HEK293 (cell line): ENCODE results near the gene MS4A12.

Experiments
- CTCF ChIA-PET: fragments of 350-600 bp; formaldehyde crosslinking; extraction: SDS; loops from one replicate; lab custom pipeline; 2021; ENCODE audit warnings: antibody characterized with exemption; lab: Yijun Ruan, JAX
- POLR2A ChIA-PET: fragments of 300-600 bp; formaldehyde crosslinking; extraction: SDS; loops from one replicate; lab custom pipeline; 2020; ENCODE audit warnings: antibody characterized with exemption, inconsistent platforms; lab: Yijun Ruan, JAX
- H3K27ac ChIP-seq: fragments of 200-500 bp; sonication (Bioruptor generic); 2 replicates; pipeline ENCODE4 v1.5.1; 2014; ENCODE audit warnings: low read depth, low read length, control low read depth, inconsistent platforms; ENCODE audit errors: extremely low read depth
- H3K36me3 ChIP-seq, 2 experiments: fragments of 200-500 bp in 1 of 2; sonication (Bioruptor generic) in 1 of 2; 1 replicate in 1 of 2; 2 replicates in 1 of 2; pipeline ENCODE4 v1.5.1; 2014 to 2017; ENCODE audit warnings: inconsistent platforms in 2 of 2, low read length in 2 of 2; ENCODE audit not compliant: control insufficient read depth in 2 of 2, insufficient read depth in 1 of 2
- H3K4me1 ChIP-seq: fragments of 200-500 bp; sonication (Bioruptor generic); 2 replicates; pipeline ENCODE4 v1.5.1; 2014; ENCODE audit warnings: mild to moderate bottlenecking, low read length, inconsistent platforms; ENCODE audit not compliant: control insufficient read depth, insufficient read depth
- H3K4me3 ChIP-seq: 2 replicates; pipeline ENCODE4 v1.5.1; 2011; ENCODE audit warnings: low read depth, mild to moderate bottlenecking, control low read depth, low read length, moderate library complexity
- H3K9me3 ChIP-seq: fragments of 200-500 bp; sonication (Bioruptor generic); 2 replicates; pipeline ENCODE4 v1.5.1; 2014; ENCODE audit warnings: low read depth, low read length, inconsistent platforms; ENCODE audit not compliant: control insufficient read depth, insufficient read depth
- PRDM2 ChIP-seq: fragments of 450-650 bp; formaldehyde crosslinking; IDR thresholded peaks from 2 replicates; pipeline ENCODE4 v1.5.1; 2016; ENCODE audit warnings: missing biosample characterization, missing genetic modification characterization, borderline replicate concordance
- ZBTB10 ChIP-seq: fragments of 450-650 bp; formaldehyde crosslinking; IDR thresholded peaks from 2 replicates; pipeline ENCODE4 v1.5.1; 2016; ENCODE audit warnings: missing biosample characterization, missing genetic modification characterization
- ZBTB7A ChIP-seq: fragments of 450-650 bp; formaldehyde crosslinking; IDR thresholded peaks from 2 replicates; pipeline ENCODE4 v1.5.1; 2016; ENCODE audit warnings: low read depth, missing biosample characterization, missing genetic modification characterization
- ZBTB8A ChIP-seq: fragments of 450-650 bp; formaldehyde crosslinking; IDR thresholded peaks from 2 replicates; pipeline ENCODE4 v1.5.1; 2016; ENCODE audit warnings: missing biosample characterization, missing genetic modification characterization
- ZNF23 ChIP-seq: fragments of 450-650 bp; formaldehyde crosslinking; IDR thresholded peaks from 2 replicates; pipeline ENCODE4 v1.5.1; 2016; ENCODE audit warnings: missing biosample characterization, missing genetic modification characterization, borderline replicate concordance
- ZNF266 ChIP-seq: fragments of 450-650 bp; formaldehyde crosslinking; IDR thresholded peaks from 2 replicates; pipeline ENCODE4 v1.5.1; 2016; ENCODE audit warnings: missing biosample characterization, missing genetic modification characterization, low read depth
- ZNF311 ChIP-seq: fragments of 450-650 bp; formaldehyde crosslinking; IDR thresholded peaks from 2 replicates; pipeline ENCODE4 v1.5.1; 2017; ENCODE audit warnings: missing biosample characterization, missing genetic modification characterization, borderline replicate concordance
- ZNF48 ChIP-seq: fragments of 450-650 bp; formaldehyde crosslinking; IDR thresholded peaks from 2 replicates; pipeline ENCODE4 v1.5.1; 2016; ENCODE audit warnings: missing biosample characterization, missing genetic modification characterization
- ZNF514 ChIP-seq: fragments of 450-650 bp; formaldehyde crosslinking; IDR thresholded peaks from 2 replicates; pipeline ENCODE4 v1.5.1; 2016; ENCODE audit warnings: missing biosample characterization, missing genetic modification characterization
- ZNF518A ChIP-seq: fragments of 450-650 bp; formaldehyde crosslinking; conservative IDR thresholded peaks from 2 replicates; pipeline ENCODE4 v1.5.1; 2016; ENCODE audit warnings: low read depth, missing biosample characterization, missing genetic modification characterization
- ZNF521 ChIP-seq: fragments of 450-650 bp; formaldehyde crosslinking; IDR thresholded peaks from 2 replicates; pipeline ENCODE4 v1.5.1; 2017; ENCODE audit warnings: missing biosample characterization, mild to moderate bottlenecking, missing genetic modification characterization
- ZNF549 ChIP-seq: fragments of 450-650 bp; IDR thresholded peaks from 2 replicates; pipeline ENCODE4 v1.5.1; 2018; ENCODE audit warnings: missing biosample characterization, missing genetic modification characterization, mild to moderate bottlenecking, inconsistent platforms, moderate library complexity
- ZNF561 ChIP-seq: fragments of 450-650 bp; IDR thresholded peaks from 2 replicates; pipeline ENCODE4 v1.5.1; 2018; ENCODE audit warnings: missing biosample characterization, missing genetic modification characterization, borderline replicate concordance
- ZNF701 ChIP-seq: fragments of 450-650 bp; formaldehyde crosslinking; IDR thresholded peaks from 2 replicates; pipeline ENCODE4 v1.5.1; 2016; ENCODE audit warnings: missing biosample characterization, missing genetic modification characterization
- ZNF837 ChIP-seq: fragments of 450-650 bp; formaldehyde crosslinking; IDR thresholded peaks from 2 replicates; pipeline ENCODE4 v1.5.1; 2016; ENCODE audit warnings: missing biosample characterization, missing genetic modification characterization

The MS4A12 gene

GRCh38 chr11:60511393-60511792 lies 18.8 kb downstream of the MS4A12 start (continued):
- TF ChIP-seq PRDM2 (tag by site-specific recombination) = no peak
- TF ChIP-seq ZNF514 (tag by site-specific recombination) = no peak
- no peak for TF ChIP-seq ZBTB8A (tag by site-specific recombination)

GRCh38 chr11:60512651-60513225 lies 20.2 kb downstream of the MS4A12 start:
- ChIA-PET POLR2A (no interaction called here), CTCF (no interaction called here)
- H3K4me3 ChIP-seq = no peak overlapping the region
- H3K4me1 ChIP-seq = no peaks in the 10 kb centered on the region
- no peak overlapping the region for H3K27ac ChIP-seq
- no peaks in the 10 kb centered on the region for H3K36me3 ChIP-seq
- no peak for TF ChIP-seq ZNF518A
- no peaks in the 10 kb centered on the region for H3K9me3 ChIP-seq

- ChIA-PET CTCF (no interaction called here), POLR2A (no interaction called here)
- Histone ChIP-seq H3K4me1 (no peaks in the 10 kb centered on the region), H3K9me3 (no peaks in the 10 kb centered on the region), H3K36me3 (no peaks in the 10 kb centered on the region), H3K27ac (no peak overlapping the region), H3K4me3 (no peak overlapping the region)
- TF ChIP-seq ZNF266 (tag by site-specific recombination) = no peak
- no peak for TF ChIP-seq ZNF48 (tag by site-specific recombination)
- no peak for TF ChIP-seq ZNF837
- TF ChIP-seq ZNF23 (tag by site-specific recombination) = no peak
- TF ChIP-seq ZNF701 (tag by site-specific recombination) = no peak
- TF ChIP-seq ZNF549 (tag by site-specific recombination) = no peak
- TF ChIP-seq ZNF561 = no peak
- TF ChIP-seq ZNF521 (tag by site-specific recombination) = no peak
- TF ChIP-seq ZNF311 (tag by site-specific recombination) = no peak
- no peak for TF ChIP-seq ZBTB7A (tag by site-specific recombination)
- TF ChIP-seq ZBTB10 (tag by site-specific recombination) = no peak
These were observed 21.2 kb downstream of the MS4A12 start for GRCh38 chr11:60513496-60514460.
